GM23338 (cell line): ENCODE results near the gene UBA1. TPM values are rescaled to one million over a fixed set of nuclear protein-coding genes. Genes with fewer than 3 reads are reported as not detected.

Experiments
- ATAC-seq: fragments of 200-7000 bp; cut with Tn5 transposase; 3 replicates; pipeline ENCODE4 v1.9.1; 2020
- DNase-seq: peaks from one replicate; pipeline ENCODE4 v3.0.0-alpha.2; 2015; ENCODE audit warnings: low spot score
- H2AFZ ChIP-seq: fragments of 200-600 bp; sonication (generic); 2 replicates; pipeline ENCODE4 v1.8.0; 2016; ENCODE audit warnings: antibody characterized with exemption, mild to moderate bottlenecking, moderate library complexity
- H3F3A ChIP-seq: fragments of 200-600 bp; sonication (generic); replicated peaks from 2 replicates; pipeline ENCODE4 v1.8.0; 2017; ENCODE audit warnings: antibody characterized with exemption, mixed run types, low read depth
- H3K27ac ChIP-seq: fragments of 200-600 bp; sonication (generic); 2 replicates; pipeline ENCODE4 v1.6.1; 2016; ENCODE audit warnings: low read depth
- H3K27me3 ChIP-seq: fragments of 200-600 bp; sonication (generic); 2 replicates; pipeline ENCODE4 v1.8.0; 2016; ENCODE audit warnings: mild to moderate bottlenecking, mixed run types, moderate library complexity; ENCODE audit not compliant: insufficient read depth
- H3K36me3 ChIP-seq: fragments of 200-600 bp; sonication (generic); 2 replicates; pipeline ENCODE4 v1.8.0; 2016; ENCODE audit warnings: mild to moderate bottlenecking; ENCODE audit not compliant: insufficient read depth
- H3K4me1 ChIP-seq: fragments of 200-600 bp; sonication (generic); 2 replicates; pipeline ENCODE4 v1.8.0; 2016; ENCODE audit warnings: mild to moderate bottlenecking, moderate library complexity; ENCODE audit not compliant: insufficient read depth
- H3K4me2 ChIP-seq: fragments of 200-600 bp; sonication (generic); 2 replicates; pipeline ENCODE4 v1.7.1; 2017; ENCODE audit warnings: mixed run types
- H3K4me3 ChIP-seq: fragments of 200-600 bp; sonication (generic); 2 replicates; pipeline ENCODE4 v1.6.1; 2016; ENCODE audit warnings: mixed run types
- H3K79me2 ChIP-seq: fragments of 200-600 bp; sonication (generic); replicated peaks from 2 replicates; pipeline ENCODE4 v1.8.0; 2017; ENCODE audit warnings: mild to moderate bottlenecking; ENCODE audit not compliant: insufficient read depth
- H3K9me2 ChIP-seq: fragments of 200-600 bp; sonication (generic); 2 replicates; pipeline ENCODE4 v1.8.0; 2017; ENCODE audit not compliant: insufficient read depth
- H4K20me1 ChIP-seq: fragments of 200-600 bp; sonication (generic); replicated peaks from 2 replicates; pipeline ENCODE4 v1.8.0; 2017; ENCODE audit warnings: mild to moderate bottlenecking; ENCODE audit not compliant: insufficient read depth
- H3K27ac Mint-ChIP-seq: 2 replicates; pipeline ENCODE4 v1.8.0; 2020; ENCODE audit warnings: inconsistent platforms, mild to moderate bottlenecking, moderate library complexity, mixed read lengths
- H3K27me3 Mint-ChIP-seq: 3 replicates; pipeline ENCODE4 v1.8.0; 2022; ENCODE audit warnings: low read depth, mild to moderate bottlenecking, moderate library complexity, mixed read lengths, inconsistent platforms; ENCODE audit not compliant: insufficient read depth, poor library complexity
- H3K36me3 Mint-ChIP-seq: 3 replicates; pipeline ENCODE4 v1.8.0; 2021; ENCODE audit warnings: low read depth, mild to moderate bottlenecking, inconsistent platforms, moderate library complexity, mixed read lengths
- H3K4me1 Mint-ChIP-seq: 3 replicates; pipeline ENCODE4 v1.8.0; 2020; ENCODE audit warnings: mild to moderate bottlenecking, inconsistent platforms, mixed read lengths
- H3K4me3 Mint-ChIP-seq: 3 replicates; pipeline ENCODE4 v1.8.0; 2021; ENCODE audit warnings: moderate library complexity, mild to moderate bottlenecking, inconsistent platforms, mixed read lengths
- H3K9me3 Mint-ChIP-seq: 3 replicates; pipeline ENCODE4 v1.8.0; 2020; ENCODE audit warnings: moderate library complexity, mild to moderate bottlenecking, inconsistent platforms, mixed read lengths
- CREB1 ChIP-seq: fragments of 250-450 bp; sonication (Bioruptor Pico); IDR thresholded peaks from 2 replicates; pipeline ENCODE4 v1.5.0; 2020; ENCODE audit warnings: low read depth, mild to moderate bottlenecking, moderate library complexity
- CTCF ChIP-seq, 2 experiments: fragments of 200-600 bp in 1 of 2; sonication (generic) in 1 of 2; conservative IDR thresholded peaks; 2 replicates each; pipeline versions ENCODE4 v1.5.1 to v1.6.1; 2016 to 2017; ENCODE audit warnings: antibody characterized with exemption in 2 of 2, low read depth in 2 of 2, mild to moderate bottlenecking in 2 of 2, moderate library complexity in 1 of 2
- EZH2 ChIP-seq: fragments of 200-600 bp; sonication (generic); IDR thresholded peaks from one replicate; pipeline ENCODE4 v1.8.0; 2017; ENCODE audit warnings: antibody characterized with exemption, mild to moderate bottlenecking, low read depth; ENCODE audit not compliant: unreplicated experiment
- NANOG ChIP-seq: IDR thresholded peaks from 2 replicates; pipeline ENCODE4 v1.6.1; 2016; ENCODE audit warnings: antibody characterized with exemption, borderline replicate concordance
- POLR2AphosphoS5 ChIP-seq: IDR thresholded peaks from 2 replicates; pipeline ENCODE4 v1.6.1; 2016; ENCODE audit warnings: antibody characterized with exemption, low read depth
- REST ChIP-seq: IDR thresholded peaks from one replicate; pipeline ENCODE4 v1.6.1; 2018; ENCODE audit warnings: antibody characterized with exemption; ENCODE audit not compliant: unreplicated experiment
- STAT1 ChIP-seq: IDR thresholded peaks from one replicate; pipeline ENCODE4 v1.6.1; 2016; ENCODE audit warnings: antibody characterized with exemption; ENCODE audit not compliant: unreplicated experiment
- ZNF114 ChIP-seq: fragments of 250-450 bp; sonication (Bioruptor Pico); IDR thresholded peaks from 2 replicates; pipeline ENCODE4 v1.5.0; 2020; ENCODE audit warnings: mild to moderate bottlenecking, moderate library complexity
- ZNF331 ChIP-seq: fragments of 250-450 bp; sonication (Bioruptor Pico); IDR thresholded peaks from 2 replicates; pipeline ENCODE4 v1.5.0; 2020; ENCODE audit warnings: low read depth, mild to moderate bottlenecking, moderate library complexity
- ZNF462 ChIP-seq: fragments of 250-450 bp; sonication (Bioruptor Pico); IDR thresholded peaks from 2 replicates; pipeline ENCODE4 v1.5.0; 2020; ENCODE audit warnings: mild to moderate bottlenecking, moderate library complexity
- polyA plus RNA-seq: library from polyadenylated mRNA; unstranded; fragments of >200 nt; fragmentation: Nextera tagmentation; extraction: Ambion mirVana; gene quantifications from 2 replicates; pipeline ENCODE4 v1.2.1, GENCODE V29; 2016
- total RNA-seq: library from RNA; depleted of rRNA; stranded (reverse); fragments of >200 nt; shearing (Covaris generic); gene quantifications from 2 replicates; pipeline ENCODE4 v1.2.3, GENCODE V29; 2014

Gene UBA1
- total and polyA plus RNA-seq, 2 experiments from 2014 or later = 104 to 377 TPM

GRCh38 chrX:47226531-47227333, 33.1 kb downstream of the UBA1 start:
- Histone ChIP-seq H3F3A (no peaks in the 10 kb centered on the region), H4K20me1 (no peaks in the 10 kb centered on the region), H3K9me2 (no peaks in the 10 kb centered on the region), H3K36me3 (peaks cover 6% of the 10 kb centered on the region), H3K27ac (no peak overlapping the region), H3K4me3 (no peak overlapping the region), H2AFZ (no peak overlapping the region), H3K27me3 (no peaks in the 10 kb centered on the region), H3K79me2 (peaks cover 6% of the 10 kb centered on the region; the same call in 1 of the 2 replicates), H3K4me2 (no peak overlapping the region), H3K4me1 (no peaks in the 10 kb centered on the region)
- ATAC-seq (no peak), DNase-seq (no peak)
- Mint-ChIP-seq H3K27me3 (no peaks in the 10 kb centered on the region), H3K36me3 (peaks cover 55% of the 10 kb centered on the region), H3K27ac (no peak overlapping the region), H3K4me3 (no peak overlapping the region), H3K9me3 (no peaks in the 10 kb centered on the region; the same call in 2 of the 3 replicates), H3K4me1 (no peaks in the 10 kb centered on the region; the same call in 1 of the 3 replicates)
- TF ChIP-seq ZNF114 (CRISPR knock-in tag) (no peak), POLR2AphosphoS5 (no peak), STAT1 (no peak), REST (no peak), CREB1 (CRISPR knock-in tag) (no peak)

GRCh38 chrX:47227334-47227583, 33.6 kb downstream of the UBA1 start:
- H3K4me3 ChIP-seq = no peak overlapping the region
- no peaks in the 10 kb centered on the region; the same call in 1 of the 2 replicates for H3K4me1 ChIP-seq
- H3K79me2 ChIP-seq = 0 out of 2 replicates have a peak, but pooled peaks cover under 1% of the 10 kb centered on the region
- Mint-ChIP-seq H3K9me3 (no peaks in the 10 kb centered on the region; the same call in 2 of the 3 replicates), H3K4me1 (no peaks in the 10 kb centered on the region; the same call in 1 of the 3 replicates), H3K27ac (no peak overlapping the region), H3K36me3 (peaks cover 51% of the 10 kb centered on the region), H3K27me3 (no peaks in the 10 kb centered on the region), H3K4me3 (no peak overlapping the region)
- H3K27me3 ChIP-seq = no peaks in the 10 kb centered on the region
- DNase-seq (no peak), ATAC-seq (no peak)
- H3K27ac ChIP-seq = no peak overlapping the region
- TF ChIP-seq ZNF331 (CRISPR knock-in tag) = no peak
- TF ChIP-seq CTCF (conservative IDR thresholded peaks at IDR 0.05; ENCODE audit: low read depth in 2 of 2) = no peak
- TF ChIP-seq NANOG = no peak
- no peak for TF ChIP-seq ZNF114 (CRISPR knock-in tag)
- TF ChIP-seq EZH2 = no peak
- TF ChIP-seq ZNF462 (CRISPR knock-in tag) = no peak
- H3F3A ChIP-seq = no peaks in the 10 kb centered on the region
- H4K20me1 ChIP-seq = no peaks in the 10 kb centered on the region
- H2AFZ ChIP-seq = no peak overlapping the region
- no peak overlapping the region for H3K4me2 ChIP-seq
- no peaks in the 10 kb centered on the region for H3K9me2 ChIP-seq
- peaks cover 6% of the 10 kb centered on the region for H3K36me3 ChIP-seq
